Bone marrow (tissue), 2 donors: Measurements from ENCODE around the gene CACNA1C.

Experiments used
- DNase-seq, 2 donors: peaks; one replicate each; lab custom pipeline; 2025; lab: John Stamatoyannopoulos, UW

The CACNA1C gene

DNA sequence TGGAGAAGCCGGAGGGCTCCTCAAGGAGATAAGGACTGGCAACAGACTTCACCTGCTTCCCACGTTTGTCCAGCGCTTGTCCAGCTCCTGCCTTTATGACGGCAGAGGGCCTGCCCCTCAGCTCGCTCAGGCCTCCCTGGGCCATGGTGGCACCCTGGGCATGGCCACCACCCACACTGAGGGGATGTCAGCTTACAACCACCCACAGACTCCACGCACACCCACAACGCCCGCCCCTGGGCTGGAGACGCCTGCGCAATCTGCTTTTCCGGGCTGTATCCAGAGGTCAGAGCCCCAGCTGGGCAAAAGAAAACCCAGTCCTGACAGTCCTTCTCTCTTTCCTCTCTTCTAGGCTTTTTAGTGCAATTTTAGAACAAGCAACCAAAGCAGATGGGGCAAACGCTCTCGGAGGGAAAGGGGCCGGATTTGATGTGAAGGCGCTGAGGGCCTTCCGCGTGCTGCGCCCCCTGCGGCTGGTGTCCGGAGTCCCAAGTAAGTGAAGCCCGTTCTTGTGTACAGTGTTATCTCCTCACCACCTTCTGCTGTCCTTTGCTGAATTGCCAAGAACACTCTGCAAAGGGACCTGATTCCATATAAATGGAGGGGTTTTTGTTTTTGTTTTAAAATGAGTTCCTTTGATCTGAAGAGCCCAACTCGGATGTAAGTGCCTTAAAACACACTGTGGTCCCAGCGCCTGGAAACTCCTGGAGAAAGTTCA, 404.6 kb downstream of the CACNA1C start:
- no peak for DNase-seq

DNA sequence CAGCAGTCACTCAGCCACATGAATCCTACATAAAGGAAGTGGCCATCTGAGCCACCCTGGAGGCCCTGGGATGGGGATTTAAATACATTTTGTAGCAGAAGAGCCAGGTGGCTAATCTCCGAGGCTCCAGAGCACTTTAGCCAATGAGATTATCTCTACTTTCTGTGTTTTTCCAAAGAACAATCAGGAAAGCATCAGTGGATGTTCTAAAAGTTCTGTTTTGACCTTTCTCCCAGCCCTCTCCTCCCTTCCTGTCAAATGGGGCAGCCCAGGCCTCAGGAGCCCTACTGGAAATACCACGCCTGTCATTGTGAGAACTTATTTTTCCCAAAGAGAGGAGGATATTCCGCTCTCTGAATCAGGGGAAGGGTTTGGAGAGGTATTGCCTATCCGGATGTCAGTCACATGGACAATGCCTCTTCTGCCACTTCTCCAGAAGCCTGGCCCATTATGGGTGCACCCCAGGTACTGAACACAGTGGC, 405.2 kb downstream of the CACNA1C start:
- DNase-seq: no peak

DNA sequence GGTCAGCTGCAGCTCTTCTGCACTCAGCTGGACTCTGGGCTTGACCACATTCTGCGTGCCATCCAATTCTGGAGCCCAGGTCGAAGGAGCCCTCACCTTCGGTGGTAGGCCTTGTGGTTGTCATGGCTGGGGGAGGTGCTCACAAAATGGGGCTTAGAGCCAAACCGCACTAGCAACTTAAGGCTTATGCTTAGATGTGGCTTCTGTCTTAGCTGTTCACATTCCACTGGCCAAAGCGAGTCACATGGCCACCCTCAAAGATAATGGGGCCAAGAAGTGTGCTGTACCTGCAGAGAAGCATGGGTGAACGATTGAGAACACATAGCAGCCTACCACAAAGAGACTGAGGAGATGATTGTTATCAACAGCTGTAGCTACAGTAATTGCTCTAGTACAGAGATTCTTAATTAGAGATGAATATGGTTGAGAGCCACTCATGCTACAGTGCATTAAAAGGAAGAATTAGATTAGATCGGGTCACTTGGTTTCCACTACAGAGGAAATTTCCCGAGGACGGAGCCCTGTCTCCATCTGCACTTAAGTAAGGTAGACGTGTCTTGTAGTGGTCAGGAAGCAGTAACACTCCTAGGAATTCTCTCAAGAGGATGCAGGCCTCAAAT, 407.4 kb downstream of the CACNA1C start:
- no peak for DNase-seq

DNA sequence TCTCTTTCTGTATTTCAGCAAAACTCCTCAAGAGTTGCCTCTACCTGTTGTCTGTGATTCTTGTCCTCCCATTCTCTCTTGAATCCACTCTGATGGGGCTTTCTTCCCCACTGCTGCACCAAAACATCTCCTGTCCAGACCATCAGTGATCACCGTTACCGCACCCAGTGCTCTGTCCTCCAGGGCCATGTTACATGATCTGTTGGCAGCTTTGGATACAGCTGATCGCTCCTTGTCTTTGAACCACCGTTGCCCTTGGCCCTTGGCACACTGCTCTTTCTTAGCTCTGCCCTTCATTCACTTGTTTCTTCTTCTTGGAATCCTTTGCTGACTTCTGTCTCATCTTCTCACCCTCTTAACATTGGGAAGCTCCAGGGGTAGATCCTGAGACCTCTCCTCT, 408.3 kb downstream of the CACNA1C start:
- no peak for DNase-seq

DNA sequence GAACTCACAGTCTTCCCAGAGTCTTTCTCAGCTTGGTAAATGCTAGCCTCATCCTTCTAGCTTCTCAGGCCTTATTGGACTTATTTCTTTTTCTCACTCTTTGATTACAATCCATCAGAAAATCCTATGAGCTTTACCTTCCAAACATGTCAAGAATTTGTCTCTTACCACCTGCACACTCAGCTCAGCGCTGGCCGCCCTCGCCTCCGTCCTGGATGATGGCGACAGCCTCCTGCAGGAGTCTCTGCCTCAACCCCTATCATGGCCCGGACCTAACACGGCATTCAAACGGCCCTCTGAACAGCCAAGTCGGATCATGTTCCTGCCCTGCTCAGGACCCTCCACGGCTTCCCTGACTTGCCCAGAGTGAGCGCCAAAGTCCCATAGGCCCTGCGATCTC, 408.9 kb downstream of the CACNA1C start:
- DNase-seq: no peak

DNA sequence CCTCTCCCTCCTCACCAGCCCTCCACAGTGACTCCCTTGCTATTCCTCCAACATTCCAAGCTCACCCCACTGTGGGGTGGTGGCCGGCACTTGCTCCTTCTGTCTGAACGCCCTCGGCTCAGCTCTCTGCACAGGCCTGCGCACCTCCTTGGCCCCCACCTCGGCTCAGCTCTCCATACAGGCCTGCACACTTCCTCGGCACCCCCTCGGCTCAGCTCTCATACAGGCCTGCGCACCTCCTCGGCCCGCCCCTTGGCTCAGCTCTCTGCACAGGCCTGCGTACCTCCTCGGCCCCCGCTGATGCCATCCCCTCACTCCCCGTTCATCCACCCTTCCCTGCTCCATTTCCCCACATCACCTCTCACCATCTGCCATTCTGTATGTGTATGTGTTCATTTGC, 409.3 kb downstream of the CACNA1C start:
- no peak for DNase-seq

DNA sequence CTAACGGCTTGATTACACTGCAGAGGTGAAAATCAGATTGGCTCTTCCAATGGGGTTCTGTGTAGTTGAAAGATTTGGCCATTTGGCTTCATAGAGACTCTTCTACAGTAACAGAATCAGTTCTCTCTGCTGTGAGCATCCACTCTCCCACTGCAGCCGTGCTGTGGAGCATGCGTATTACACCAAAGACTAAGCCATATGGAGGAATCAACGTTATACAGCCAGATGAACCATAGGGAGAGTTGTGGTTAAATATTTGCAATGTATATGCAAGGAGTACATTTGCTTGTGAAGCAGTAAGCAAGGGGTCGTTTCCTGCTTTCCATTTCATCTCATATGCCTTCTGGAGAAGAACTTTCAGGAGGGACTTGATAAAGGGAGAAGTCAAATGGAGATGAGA, 410.9 kb downstream of the CACNA1C start:
- DNase-seq: no peak

DNA sequence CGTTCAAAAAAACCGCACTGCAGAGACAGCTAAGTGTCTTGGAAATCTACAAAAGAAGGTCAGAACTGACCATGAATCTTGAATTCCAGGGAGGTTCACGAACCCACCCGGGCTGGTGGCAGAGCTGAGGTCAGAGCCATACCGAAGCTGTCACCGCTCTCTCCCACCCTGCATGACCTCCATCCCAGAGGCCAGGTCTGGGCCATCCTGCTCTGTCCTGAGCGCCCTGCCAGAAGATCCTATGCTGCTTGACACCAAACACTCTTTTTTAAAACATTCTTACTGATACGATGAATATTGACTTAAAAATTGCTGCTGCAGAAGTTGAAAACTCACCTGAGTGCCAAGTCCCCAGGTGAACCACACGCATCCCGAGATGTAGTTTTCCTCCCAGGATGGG, 412.9 kb downstream of the CACNA1C start:
- DNase-seq: no peak

DNA sequence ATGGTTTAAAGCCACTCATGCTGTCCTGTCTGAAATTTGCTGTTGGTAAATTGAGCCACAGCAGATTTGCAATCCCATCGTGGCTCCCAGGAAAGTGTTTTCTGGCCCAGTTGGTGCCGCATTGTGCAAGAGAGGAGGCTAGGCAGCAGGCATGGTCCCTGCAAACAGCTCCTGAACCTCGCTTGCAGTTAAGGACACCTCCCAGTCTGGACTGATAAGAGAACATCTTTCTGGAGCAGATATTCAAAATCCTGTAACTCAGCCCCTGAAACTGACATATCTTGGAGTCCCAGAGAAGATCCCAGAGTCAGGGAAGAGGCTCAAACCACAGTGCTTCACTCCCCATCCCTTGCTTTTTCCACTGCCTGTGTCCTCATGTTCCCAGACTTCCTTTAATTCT, 413.4 kb downstream of the CACNA1C start:
- DNase-seq: no peak

DNA sequence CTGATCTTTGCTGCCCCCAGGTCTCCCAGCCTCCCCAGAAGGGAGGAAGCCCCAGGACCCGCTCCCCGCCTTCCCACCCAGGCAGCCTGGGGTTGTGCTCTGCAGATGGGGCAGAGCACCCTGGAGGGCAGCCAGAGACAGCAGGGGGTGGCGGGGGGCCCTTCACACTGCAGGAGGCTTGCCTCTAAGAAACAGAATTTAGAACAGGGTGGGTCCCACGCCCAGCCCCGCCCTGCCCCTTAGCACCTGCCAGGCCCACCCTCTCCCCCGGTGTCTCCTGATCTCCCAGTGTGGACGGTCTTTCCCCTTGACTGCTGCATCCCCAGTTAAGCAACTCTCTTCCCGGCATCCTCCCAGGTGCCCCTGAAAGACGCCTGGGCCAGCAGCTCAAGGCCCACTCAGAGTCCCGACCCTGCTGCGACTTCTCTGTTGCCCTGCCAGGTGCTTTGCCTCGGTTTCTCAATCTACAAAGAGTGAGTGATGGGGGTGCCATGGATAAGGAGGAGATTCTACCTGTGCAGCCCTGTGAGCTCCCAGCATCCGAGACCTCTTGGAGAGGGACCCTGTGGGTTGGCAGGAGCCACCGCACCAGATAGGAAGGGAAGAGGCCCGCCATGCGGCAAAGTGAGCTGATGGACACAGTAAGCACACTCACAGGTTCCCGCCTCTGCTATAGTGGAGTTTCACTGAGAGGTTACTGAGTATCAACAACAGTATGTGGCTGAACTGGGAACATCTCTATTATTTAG, 414.8 kb downstream of the CACNA1C start:
- DNase-seq: no peak

DNA sequence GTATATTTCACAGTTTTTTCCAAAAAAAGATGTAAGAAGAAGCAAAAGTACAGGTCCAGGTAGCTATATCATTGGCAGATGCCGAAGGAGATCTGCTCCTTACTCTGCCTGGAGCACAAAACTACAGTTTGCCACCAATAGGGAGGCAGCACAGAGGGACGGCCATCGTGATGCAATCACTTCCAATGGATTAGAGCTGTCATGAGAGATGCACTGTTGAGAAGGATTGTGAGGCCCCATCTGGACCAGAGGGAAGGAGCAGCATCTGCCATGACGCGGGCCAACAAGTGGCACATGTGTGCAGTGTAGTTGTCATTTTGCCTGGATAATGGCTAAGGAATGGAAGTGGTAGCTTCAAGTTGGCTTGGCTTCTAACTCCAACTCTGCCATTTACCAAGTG, 423.2 kb downstream of the CACNA1C start:
- DNase-seq: no peak

DNA sequence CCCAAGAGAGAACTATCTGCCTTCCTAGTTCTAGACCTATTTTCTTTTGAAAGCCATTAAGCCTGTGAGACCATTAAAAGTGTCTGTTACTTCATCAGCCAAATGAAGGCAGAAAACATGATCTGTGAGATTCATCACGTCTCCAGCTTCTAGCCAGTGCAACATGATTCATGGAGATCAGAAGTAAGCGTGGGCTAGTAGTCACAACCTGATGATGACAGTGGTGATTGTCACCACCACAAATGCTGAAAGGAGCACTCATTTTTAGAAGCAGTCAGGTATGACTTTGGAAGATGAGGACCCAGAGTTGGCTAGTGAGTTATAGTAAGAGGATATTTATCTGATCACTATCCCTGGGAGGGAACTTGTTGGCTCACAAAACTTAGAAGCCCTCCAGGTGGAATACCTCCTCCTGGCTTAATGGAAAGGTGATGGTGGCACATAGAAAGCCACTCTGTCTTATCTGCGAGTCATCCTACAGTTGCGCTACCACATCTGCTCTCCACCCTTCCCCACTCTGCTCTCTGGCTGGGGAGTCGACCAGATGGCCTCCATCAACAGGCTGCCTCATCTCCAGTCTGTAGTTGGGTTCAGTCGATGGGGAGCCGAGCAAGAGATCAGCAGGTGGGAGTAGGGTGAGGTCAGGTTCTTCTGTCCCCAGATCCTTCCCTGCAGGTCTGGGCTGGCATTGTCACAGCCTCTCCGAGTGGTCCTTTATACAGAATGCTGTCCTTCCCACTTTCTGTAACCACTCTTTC, 424.4 kb downstream of the CACNA1C start:
- DNase-seq: no peak

DNA sequence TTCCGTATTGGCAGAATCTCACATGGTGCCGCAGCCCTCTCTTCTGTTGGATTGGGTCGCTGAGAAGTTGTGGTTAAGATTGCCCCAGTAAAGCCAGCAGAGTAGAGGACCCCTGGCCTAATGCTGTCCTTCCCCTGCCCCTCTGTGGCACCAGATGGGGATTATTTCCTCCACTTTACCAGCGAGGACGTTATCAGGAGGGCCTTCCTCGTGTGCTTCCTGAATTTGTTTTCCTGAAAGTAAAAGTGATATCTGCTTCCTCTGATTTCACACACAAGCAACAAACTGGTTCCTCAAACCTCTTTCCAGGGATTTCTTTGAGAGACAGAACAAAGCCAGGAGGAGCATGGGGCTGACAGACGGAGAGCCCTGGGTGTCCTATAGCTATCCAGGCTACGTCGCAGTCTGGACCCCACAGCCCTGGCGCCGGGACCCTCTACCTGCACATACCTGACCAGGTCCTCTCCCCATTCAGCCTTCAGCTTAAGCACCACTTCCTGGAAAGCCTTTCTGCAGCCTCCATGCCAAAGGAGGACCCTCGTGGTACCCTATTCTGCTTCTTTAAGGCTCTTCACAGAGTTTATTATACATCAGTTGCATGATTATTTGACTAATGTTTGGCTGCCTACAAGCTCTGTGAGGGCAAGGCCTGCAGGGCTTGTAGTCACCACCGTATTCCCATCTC, 427.2 kb downstream of the CACNA1C start:
- DNase-seq: no peak

DNA sequence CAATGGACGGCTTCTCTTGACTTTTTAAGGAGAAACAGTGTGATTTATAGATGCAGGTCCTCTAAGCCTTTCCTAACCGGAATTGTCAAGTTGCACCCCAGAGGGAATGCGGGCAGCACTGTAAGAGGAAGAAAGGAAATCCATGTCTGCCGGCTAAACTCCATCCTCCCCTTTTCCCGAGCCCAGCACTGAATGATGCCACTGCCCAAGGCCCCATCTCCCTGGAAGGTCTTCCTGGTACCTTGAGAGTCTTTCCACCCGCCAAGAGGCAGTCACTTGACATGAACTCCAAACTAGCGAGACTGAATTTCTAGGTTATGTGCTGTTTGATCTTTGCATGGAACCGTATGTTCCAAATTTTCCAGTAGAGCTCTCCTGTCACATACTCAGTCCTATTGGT, 428.6 kb downstream of the CACNA1C start:
- no peak for DNase-seq

DNA sequence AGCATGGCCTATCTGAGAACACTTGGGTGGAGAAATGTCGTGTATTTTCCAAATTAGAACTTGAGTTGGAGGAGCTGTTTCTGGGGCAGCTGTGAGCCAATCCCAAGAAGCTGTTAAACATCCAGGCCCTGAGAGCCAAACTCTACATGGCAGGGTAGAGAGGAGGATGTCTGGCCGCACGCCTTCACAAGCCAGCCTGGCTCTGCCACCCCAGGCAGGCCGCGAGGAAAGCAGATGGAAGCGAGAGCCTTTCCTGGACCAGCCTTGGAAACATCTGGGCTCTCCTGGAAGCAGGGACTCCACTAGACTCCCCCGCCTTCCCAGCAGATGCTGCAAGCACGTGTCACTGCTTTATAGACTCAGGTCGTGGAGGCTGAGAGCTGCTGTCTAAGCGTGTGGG, 429.2 kb downstream of the CACNA1C start:
- no peak for DNase-seq

DNA sequence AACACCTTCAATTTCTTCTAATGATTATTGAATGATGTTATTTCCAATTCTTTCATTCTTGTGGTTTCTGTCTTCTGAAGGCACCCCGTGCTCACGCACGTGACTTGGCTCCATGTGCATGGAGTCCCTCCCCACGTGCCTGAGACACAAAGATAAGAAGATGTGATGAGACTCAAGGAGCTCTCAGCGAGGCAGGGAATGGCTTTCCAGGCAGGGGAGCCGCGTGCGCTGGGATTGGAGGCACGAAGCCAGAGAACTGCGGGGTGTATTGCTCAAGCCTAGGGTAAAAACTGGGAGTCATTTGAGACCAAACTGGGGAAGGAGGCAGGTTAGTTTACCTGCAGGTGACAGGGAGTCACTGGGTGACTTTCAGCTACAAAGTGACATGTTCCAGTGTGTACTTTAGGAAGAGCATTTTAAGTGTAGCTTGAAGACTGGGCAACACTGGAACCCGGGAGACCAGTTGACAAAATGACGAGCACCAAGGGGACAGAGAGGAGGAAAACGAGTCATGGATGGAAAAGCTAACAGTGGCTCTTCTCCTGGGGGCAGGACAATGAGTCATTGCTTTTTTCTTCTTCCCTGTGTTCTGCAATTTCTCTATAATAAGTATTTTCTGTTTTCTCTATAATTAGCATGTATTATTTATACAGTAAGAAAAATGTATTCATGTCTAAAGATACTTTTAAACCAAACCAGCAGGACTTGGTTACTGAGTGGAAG, 430.3 kb downstream of the CACNA1C start:
- DNase-seq: no peak

DNA sequence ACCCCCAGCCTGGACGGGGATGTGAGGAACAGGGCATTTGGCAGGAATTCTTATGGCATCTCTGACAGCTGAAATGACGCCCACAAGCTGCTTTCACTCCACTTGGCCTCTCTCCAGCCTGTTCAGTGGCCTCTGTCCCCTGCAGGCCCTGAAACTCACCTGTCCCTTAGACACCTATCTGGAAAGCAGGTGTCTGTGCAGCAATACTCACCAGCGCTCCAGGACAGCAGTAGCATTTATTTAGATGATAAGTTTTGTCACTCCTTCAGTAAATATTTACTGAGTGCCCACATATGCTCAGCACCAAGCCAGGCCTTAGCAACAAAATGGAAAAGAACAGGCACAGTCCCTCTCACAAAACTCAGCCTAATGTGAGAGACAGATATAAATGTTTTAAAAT, 430.9 kb downstream of the CACNA1C start:
- no peak for DNase-seq

DNA sequence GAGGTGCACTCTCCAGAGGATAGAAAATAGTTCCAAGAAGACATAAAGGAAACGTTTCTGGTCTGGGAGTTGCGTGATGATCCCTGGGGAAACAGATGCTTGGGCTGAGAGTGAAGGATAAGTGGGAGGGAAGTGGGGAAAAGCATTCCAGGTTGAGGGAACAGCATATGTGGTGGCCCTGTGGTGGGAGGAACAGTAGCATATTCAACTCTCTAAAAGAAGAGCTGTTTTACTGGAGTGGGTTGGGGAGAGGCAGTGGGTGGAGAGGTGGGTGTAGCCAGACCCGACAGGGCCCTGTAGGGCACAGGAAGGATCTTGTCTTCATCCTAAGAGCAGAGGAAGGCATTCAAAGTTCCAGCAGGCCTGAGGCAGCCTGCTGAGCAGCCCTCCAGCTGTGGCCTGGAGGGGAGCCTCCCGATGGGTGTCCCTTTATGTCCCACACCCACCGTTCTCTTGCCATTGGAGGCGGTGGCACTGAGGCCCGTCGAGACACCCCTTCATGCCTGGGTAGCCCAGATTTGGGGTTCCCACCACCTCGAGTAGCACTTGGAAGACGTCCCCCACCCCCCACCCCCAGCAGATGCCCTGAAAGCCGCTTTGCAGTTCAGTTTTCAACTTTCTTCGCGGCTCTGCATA, 431.5 kb downstream of the CACNA1C start:
- no peak for DNase-seq

DNA sequence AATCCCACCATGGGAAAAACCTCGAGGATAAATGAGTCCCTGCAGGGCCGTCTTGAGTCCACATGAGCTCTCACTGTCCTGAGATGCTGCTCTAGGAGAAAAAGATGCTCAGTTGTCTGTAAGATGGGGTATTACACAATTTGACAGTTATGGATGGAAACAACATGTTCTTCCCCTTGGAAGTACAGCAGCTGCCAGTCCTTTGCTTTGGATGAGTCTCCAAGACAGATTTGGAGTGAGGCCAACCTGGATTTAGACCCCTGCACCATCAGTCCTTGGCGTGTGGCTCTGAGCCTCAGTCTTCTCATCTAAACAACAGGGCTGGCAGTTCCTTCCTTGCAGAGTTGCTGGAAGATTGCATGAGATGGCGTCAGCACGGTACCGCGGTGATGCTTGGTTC, 432.9 kb downstream of the CACNA1C start:
- DNase-seq: no peak

DNA sequence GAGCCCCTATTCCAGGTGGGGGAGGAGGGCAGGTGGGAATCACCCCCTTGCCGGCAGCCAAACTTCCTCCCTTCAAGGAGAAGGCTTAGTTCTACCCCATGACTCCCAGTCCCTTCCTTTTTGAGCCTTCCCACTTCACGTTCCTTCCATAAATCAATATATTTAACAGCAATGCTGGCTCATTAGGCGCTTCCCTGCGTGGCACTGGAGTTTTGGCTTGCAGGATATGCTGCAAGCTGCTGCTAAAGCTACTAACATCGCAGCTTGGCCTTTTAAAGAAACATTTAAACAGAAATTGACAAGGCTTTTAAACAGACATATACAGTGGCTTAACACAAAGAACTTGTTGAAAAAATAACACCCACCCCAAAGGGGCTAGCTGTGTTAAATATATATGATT, 434.0 kb downstream of the CACNA1C start:
- DNase-seq: no peak

DNA sequence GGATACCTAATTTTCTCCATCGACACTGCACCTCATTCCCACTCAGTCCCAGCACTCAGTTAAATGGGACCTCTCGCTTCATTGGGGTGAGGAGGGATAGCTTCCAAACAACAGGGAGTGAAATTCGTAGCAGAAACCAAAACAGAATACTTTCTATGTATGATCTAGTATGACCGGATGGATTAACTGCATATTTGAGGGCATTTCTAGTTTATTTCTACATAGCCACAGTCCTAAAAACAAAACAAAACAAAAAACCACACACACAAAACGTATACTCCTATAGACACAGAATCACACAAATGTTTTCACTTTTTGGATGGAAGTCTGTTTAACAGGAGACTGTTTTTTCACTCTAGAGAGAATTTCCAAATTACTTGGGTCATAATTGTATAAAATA, 434.5 kb downstream of the CACNA1C start:
- no peak for DNase-seq
